ENCODE results near the gene SMYD3. TPM values are rescaled to one million over a fixed set of nuclear protein-coding genes. Genes with fewer than 3 reads are reported as not detected.

SMYD3 gene
- total RNA-seq, 2 experiments from 2014 or later = 22.6 to 27.0 TPM

DNA sequence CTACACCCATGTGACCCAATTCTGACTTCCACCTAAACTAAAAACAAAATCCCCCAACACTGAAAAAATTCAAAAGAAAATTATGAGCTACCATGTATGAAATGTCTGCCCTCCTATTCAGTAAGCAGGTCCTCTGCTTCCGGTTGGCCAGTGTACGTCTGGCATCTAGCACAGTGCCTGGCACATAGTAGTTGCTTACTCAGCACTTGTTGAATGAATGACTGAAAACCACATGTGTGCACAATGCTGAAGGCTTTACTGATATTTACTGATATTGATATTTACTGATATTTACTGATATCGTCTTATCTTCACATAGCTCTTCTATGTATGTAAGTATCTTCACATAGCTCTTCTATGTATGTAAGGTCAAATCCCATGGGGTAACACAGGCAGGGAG, 642.2 kb downstream of the SMYD3 start:
- DNase-seq (no peak), ATAC-seq (ENCODE audit: low read depth) (no peak)
- no peaks in the 10 kb centered on the region for H3K27me3 Mint-ChIP-seq
- H3K4me1 Mint-ChIP-seq = no peaks in the 10 kb centered on the region
- H3K27ac Mint-ChIP-seq = no peak overlapping the region
- H3K36me3 Mint-ChIP-seq = no peaks in the 10 kb centered on the region
- POLR2A ChIA-PET = no interaction called here
- no peaks in the 10 kb centered on the region for H3K9me3 Mint-ChIP-seq
- no peak overlapping the region for H3K4me3 Mint-ChIP-seq

GRCh38 chr1:245863566-245864184, 643.4 kb downstream of the SMYD3 start:
- ATAC-seq (ENCODE audit: low read depth) = no peak
- POLR2A ChIA-PET = no interaction called here
- no peak overlapping the region for H3K27ac Mint-ChIP-seq
- H3K36me3 Mint-ChIP-seq = no peaks in the 10 kb centered on the region
- no peak for DNase-seq
- H3K27me3 Mint-ChIP-seq = no peaks in the 10 kb centered on the region
- no peaks in the 10 kb centered on the region for H3K9me3 Mint-ChIP-seq
- H3K4me1 Mint-ChIP-seq = no peaks in the 10 kb centered on the region
- no peak overlapping the region for H3K4me3 Mint-ChIP-seq

DNA sequence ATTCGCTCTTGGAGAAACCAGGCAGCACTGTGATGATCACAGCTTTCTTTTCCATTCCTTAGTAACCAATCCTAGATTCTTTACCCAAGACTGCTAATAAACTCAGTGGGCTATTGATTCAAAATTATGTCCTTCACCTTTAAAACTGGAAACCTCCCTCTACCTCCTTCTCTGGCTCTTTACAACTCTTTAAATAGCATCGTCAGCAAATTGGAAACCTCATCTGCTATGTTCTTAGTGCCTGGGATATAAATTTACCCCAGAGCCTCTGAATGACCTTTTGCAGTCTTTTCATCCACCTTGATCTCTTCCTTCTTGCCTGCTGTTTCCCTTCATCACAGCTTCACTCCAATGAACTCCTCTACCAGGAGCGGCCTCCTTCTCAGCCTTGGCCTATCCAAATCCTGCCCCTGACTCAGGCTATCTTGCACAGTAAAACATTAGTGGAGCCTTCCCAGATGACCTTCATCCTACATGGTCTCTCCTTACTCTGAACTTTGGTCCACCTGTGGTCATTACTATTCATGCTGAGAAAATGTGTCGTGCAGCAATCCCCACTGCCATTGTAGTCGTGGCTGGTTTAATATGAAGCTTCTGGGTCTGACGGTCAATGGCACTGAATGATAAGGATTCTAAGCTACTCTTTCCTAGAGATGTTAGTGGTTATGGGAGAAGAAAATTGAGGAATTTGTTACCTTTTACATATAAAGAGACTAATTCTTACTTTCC, 644.1 kb downstream of the SMYD3 start:
- no peak for ATAC-seq (ENCODE audit: low read depth)
- Mint-ChIP-seq H3K4me1 (no peaks in the 10 kb centered on the region), H3K9me3 (no peaks in the 10 kb centered on the region), H3K36me3 (no peaks in the 10 kb centered on the region), H3K4me3 (no peak overlapping the region), H3K27ac (no peak overlapping the region), H3K27me3 (no peaks in the 10 kb centered on the region)
- POLR2A ChIA-PET = no interaction called here
- no peak for DNase-seq

DNA sequence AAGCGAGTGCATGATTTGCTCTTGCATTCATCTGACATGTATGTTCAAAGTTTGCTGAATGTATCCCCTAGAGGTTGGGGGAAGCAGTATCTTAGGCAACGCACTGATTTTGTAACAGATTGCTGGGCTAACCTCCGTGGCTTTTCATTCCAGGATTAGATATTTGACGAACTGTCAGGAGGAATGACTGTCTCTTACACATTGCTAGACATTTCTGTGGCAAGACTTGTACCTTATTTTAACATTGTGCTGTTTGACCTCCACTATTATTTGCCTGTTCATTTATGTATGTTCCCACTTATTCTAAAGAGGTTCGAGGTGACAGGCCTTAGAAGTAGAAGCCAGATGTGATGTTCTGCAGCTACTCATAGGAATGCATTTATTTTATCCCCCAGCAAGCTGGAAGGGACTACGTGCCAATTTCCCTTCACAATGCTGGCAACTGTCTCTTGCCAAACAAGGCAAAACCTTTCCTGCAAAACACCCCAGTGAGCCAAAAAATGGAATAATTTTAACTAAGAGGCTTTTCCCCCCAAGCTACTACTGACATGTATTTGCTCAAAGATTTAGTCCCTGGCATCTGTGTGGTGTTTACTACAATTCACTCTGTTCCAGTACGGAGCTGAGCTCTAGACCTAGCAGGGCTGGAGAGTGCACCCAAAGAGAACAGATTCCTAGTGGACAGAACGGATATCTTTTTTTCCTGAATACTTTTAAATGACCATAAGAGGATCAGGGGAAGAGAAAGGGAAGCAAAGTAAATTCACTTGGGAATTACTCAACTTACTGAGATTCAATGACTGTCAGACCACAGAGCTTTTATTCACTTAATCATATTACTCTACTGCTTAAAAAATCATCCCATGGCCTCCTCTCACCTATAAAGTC, 646.2 kb downstream of the SMYD3 start:
- Mint-ChIP-seq H3K9me3 (no peaks in the 10 kb centered on the region), H3K27me3 (no peaks in the 10 kb centered on the region), H3K4me3 (no peak overlapping the region), H3K27ac (no peak overlapping the region), H3K4me1 (no peaks in the 10 kb centered on the region), H3K36me3 (no peaks in the 10 kb centered on the region)
- POLR2A ChIA-PET = no interaction called here
- DNase-seq (no peak), ATAC-seq (ENCODE audit: low read depth) (no peak)

DNA sequence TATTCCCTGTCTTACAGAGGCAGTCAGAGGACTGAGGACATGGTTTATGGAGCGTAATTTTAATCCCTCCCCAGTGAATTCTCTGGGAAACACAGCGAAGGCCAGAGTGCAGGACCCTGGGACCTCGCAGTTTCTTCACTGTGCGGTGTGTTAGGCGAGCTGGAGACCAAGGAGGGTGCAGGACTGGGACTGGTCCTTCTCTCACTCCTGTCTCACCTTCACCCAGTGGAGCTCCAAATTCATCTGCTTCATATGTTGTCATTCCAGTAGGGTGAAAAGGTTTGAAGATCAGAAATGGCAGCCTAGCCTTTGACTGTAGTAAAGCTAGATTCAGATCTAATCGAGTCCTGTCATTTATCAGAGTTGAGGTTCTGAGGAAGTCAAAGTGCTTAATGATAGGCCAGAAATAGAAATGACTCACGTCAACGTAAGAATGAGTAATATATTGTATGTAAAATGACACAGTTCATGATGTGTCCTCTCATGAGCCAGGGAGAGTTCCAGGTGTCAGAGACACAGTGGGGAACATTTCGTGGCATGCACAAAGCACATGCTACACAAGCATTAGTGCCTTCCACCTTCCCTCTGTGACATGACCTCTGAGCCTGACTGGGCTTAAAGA, 647.5 kb downstream of the SMYD3 start:
- H3K4me1 Mint-ChIP-seq = no peaks in the 10 kb centered on the region
- H3K4me3 Mint-ChIP-seq = no peak overlapping the region
- no peak overlapping the region for H3K27ac Mint-ChIP-seq
- DNase-seq (no peak), ATAC-seq (ENCODE audit: low read depth) (no peak)
- H3K9me3 Mint-ChIP-seq = no peaks in the 10 kb centered on the region
- H3K27me3 Mint-ChIP-seq = no peaks in the 10 kb centered on the region
- POLR2A ChIA-PET = no interaction called here
- no peaks in the 10 kb centered on the region for H3K36me3 Mint-ChIP-seq

DNA sequence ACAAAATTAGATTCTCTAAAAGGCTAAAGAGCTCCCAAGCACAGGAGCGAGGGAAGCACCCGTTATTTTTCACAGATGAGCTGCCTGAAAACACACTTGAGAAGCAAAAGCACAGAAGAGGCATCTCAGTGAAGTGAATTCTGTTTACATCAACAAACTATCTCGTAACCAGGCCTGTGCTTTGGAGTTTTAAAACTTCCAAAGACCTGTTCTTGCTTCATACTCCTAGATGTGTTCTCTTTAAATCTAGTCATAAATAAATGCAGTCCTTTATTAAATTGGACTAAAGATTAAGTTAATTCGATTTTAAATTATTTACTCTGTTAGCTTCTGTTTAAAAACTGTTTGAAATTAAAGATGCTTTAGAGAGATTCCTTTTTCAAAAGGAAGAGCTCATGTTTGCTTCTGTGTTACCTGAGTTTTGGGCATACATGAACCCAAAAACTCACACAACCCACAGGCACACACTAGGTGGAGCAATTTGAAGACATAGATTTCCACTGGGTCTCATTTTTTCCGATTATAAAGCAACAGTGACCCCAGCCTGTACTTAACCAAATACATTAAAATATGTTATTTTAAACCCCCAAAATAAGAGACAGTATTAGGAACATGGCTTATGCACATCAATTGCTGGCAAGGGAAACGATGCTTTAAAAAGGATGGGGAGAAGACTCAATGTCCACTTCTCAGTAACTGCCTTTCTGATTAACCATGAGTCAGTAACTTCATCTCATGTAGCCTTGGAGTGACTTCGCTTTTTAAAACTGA, 648.2 kb downstream of the SMYD3 start:
- Mint-ChIP-seq H3K4me3 (no peak overlapping the region), H3K27me3 (no peaks in the 10 kb centered on the region), H3K27ac (no peak overlapping the region), H3K36me3 (peaks cover 1% of the 10 kb centered on the region), H3K4me1 (no peaks in the 10 kb centered on the region), H3K9me3 (peaks cover under 1% of the 10 kb centered on the region)
- POLR2A ChIA-PET = no interaction called here
- DNase-seq (no peak), ATAC-seq (ENCODE audit: low read depth) (no peak)

- no peaks in the 10 kb centered on the region for H3K4me1 Mint-ChIP-seq
- H3K36me3 Mint-ChIP-seq = peaks cover 4% of the 10 kb centered on the region
- no peaks in the 10 kb centered on the region for H3K27me3 Mint-ChIP-seq
- H3K9me3 Mint-ChIP-seq = peaks cover 2% of the 10 kb centered on the region
- POLR2A ChIA-PET = no interaction called here
- no peak overlapping the region for H3K4me3 Mint-ChIP-seq
- no peak for DNase-seq
- ATAC-seq (ENCODE audit: low read depth) = no peak
- H3K27ac Mint-ChIP-seq = no peak overlapping the region
Observed at GRCh38 chr1:245858022-245858721, 648.9 kb downstream of the SMYD3 start.

DNA sequence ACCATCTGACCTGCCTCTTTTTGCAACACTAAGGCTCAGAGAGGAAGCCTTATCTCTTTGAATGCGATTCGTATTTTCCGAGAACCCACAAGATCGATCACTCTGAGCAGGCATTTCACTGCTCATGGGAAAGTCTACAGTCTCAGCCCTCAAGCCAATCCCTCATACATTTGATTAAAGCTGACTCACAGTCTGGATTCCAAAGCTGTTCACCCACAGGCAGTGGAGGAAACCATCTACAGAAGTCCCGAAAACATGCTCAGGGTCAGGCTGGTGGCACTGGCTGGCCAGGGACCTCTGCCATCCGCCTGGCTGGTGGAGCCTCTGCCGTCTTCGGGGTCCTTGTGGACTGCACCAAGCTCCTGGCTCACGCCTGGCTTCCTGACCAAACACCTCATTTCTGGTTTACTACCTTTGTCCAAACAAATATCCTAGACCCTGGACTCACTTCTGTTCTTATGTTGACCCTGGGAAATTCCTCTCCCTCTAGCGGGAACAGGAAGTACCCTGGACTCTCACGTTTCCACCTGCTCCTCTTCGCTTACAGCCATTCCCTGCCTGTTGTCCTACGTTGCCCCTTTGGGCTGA, 650.0 kb downstream of the SMYD3 start:
- POLR2A ChIA-PET = no interaction called here
- H3K27me3 Mint-ChIP-seq = no peaks in the 10 kb centered on the region
- no peak overlapping the region for H3K27ac Mint-ChIP-seq
- ATAC-seq (ENCODE audit: low read depth) = no peak
- peaks cover 2% of the 10 kb centered on the region for H3K9me3 Mint-ChIP-seq
- peaks cover 4% of the 10 kb centered on the region for H3K36me3 Mint-ChIP-seq
- DNase-seq = no peak
- H3K4me1 Mint-ChIP-seq = no peaks in the 10 kb centered on the region
- H3K4me3 Mint-ChIP-seq = no peak overlapping the region

DNA sequence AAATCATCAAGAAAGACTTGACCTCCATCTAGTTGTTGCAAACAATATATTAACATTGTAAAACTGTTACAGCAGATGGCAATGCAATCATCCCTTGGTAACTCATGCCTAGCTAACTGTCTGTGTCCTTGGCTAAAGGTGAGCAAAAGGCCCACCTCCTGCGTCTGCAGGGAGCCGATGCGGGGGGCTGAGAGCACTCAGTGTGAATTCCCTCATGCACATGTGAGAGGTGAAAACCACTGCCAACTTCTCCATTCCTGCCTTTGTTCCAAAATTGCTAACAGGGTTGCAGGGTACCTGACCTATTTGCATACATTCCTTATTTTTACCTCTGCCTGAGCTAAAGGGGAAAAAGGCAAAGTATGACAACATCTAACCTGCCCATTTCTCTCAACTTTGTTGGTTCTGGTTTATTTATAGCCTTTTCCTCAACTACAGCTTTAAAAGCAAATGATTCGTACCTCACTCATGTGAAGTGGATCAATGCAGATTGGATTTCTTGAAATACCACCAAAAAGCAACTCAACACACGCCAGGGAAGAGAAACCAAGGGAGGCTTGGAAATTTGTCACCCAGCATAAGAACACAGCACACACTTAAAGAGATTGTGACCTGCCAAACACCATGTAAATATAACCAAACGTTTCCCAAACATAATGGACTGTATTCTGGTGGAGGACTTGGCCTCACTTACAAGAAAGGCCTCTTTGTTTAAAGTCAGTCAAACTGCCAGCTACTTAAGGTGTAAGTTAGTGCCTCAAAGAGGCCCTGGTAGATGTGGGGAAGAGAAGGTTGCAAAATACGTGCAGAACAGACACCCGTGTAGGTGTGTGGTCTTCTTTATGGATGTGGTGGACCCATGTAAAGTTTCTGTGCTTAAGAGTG, 651.0 kb downstream of the SMYD3 start:
- H3K4me1 Mint-ChIP-seq = no peaks in the 10 kb centered on the region
- no peaks in the 10 kb centered on the region for H3K27me3 Mint-ChIP-seq
- peaks cover 4% of the 10 kb centered on the region for H3K36me3 Mint-ChIP-seq
- no peak for DNase-seq
- H3K4me3 Mint-ChIP-seq = no peak overlapping the region
- H3K27ac Mint-ChIP-seq = no peak overlapping the region
- no peak for ATAC-seq (ENCODE audit: low read depth)
- POLR2A ChIA-PET = no interaction called here
- peaks cover 2% of the 10 kb centered on the region for H3K9me3 Mint-ChIP-seq

DNA sequence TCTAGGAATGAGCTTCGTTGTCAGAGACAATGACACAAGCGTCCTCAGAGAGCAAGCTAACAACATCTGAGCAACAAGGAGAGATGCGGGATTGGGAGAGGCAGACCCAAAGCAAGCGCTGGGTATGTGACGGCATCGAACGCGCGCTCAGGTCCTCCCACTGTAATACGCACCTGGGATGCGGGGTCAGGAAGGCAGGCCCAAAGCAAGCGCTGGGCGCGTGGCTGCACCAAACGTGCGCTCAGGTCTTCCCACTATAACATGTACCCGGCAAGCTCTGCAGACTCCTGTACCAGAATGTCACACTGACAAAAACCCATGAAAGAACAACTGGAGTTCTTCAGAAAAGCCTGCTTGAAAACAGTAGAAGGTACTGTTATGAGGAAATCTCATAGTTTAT, 653.8 kb downstream of the SMYD3 start:
- Mint-ChIP-seq H3K9me3 (peaks cover 2% of the 10 kb centered on the region), H3K4me3 (no peak overlapping the region), H3K36me3 (peaks cover 4% of the 10 kb centered on the region), H3K27me3 (no peaks in the 10 kb centered on the region), H3K27ac (no peak overlapping the region), H3K4me1 (no peaks in the 10 kb centered on the region)
- no peak for ATAC-seq (ENCODE audit: low read depth)
- POLR2A ChIA-PET = no interaction called here
- DNase-seq = no peak

- Mint-ChIP-seq H3K4me1 (no peaks in the 10 kb centered on the region), H3K9me3 (no peaks in the 10 kb centered on the region), H3K27me3 (no peaks in the 10 kb centered on the region), H3K4me3 (no peak overlapping the region), H3K36me3 (peaks cover 1% of the 10 kb centered on the region), H3K27ac (no peak overlapping the region)
- no peak for DNase-seq
- ATAC-seq (ENCODE audit: low read depth) = no peak
- POLR2A ChIA-PET = no interaction called here
Observed at GRCh38 chr1:245843101-245843500, 664.0 kb downstream of the SMYD3 start.

- H3K4me3 Mint-ChIP-seq = no peak overlapping the region
- no peaks in the 10 kb centered on the region for H3K4me1 Mint-ChIP-seq
- no peak for ATAC-seq (ENCODE audit: low read depth)
- H3K36me3 Mint-ChIP-seq = peaks cover 1% of the 10 kb centered on the region
- no peaks in the 10 kb centered on the region for H3K27me3 Mint-ChIP-seq
- POLR2A ChIA-PET = no interaction called here
- no peak for DNase-seq
- no peak overlapping the region for H3K27ac Mint-ChIP-seq
- H3K9me3 Mint-ChIP-seq = no peaks in the 10 kb centered on the region
Observed at GRCh38 chr1:245842106-245842505, 665.0 kb downstream of the SMYD3 start.

Measured in activated naive CD8-positive, alpha-beta T cell treated with anti-CD3 and anti-CD28 coated beads, Interleukin-2, amount 10 ng/mL, durations not matched to agents 7 days and 5 days (primary cell).